ENCODE data around the gene SOX8. TPM values are rescaled to one million over a fixed set of nuclear protein-coding genes. Genes with fewer than 3 reads are reported as not detected.
"Not testable (repeated sequence)": the region's sequence is repeated elsewhere in the genome, so short reads cannot be mapped to it uniquely, and the experiment has no call there.

Gene SOX8
- total RNA-seq, 1 donor from 2014 or later: 1.4 TPM

DNA sequence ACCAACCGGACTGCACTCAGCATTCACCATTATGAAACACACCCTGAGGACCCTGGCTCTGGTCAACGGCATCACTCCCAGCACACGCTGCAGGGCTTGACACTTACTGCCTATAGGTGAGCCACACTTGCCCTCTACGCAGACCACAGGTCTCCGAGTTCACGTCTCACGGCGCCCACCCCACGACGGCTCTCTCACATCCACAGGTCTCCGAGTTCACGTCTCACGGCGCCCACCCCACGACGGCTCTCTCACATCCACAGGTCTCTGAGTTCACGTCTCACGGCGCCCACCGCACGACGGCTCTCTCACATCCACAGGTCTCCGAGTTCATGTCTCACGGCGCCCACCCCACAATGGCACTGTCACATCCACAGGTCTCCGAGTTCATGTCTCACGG lies 25.8 kb upstream of the SOX8 start:
- DNase-seq (ENCODE audit: low spot score): not testable (repeated sequence)

DNA sequence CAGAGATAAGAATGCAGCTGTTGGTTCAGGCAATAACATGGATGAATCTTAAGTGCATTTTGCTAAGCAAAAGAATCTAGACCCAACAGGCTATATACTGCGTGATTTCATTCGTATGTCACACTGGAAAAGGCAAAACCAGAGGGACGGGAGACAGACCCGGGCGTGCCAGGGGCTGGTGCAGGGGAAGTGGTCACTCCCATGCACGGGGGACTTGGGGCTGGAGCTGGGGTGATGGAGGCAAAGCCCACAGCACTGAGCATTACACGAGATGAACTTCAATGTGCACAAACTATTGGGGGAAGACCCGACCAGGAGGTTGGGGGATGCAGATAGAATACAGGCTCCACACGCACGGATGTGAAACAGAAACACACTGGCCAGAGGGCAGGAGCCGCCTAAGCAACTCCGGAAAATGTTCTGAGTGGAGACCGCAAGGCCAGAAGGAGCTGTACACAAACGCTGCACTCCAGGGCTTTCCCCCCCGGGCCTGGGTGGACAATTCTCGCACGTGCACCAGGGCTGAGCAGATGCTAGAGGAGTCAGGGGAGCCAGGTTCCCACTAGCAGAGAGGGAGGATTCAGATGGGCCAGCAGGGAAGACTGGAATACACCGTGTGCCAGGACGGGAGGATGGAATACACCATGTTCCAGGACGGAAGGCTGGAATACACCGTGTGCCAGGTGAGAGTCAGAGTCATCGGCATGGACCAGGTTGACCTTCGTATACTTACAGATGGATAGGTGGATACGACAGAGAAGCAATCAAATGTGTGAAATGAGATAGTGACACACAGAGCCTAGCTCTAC lies 22.1 kb upstream of the SOX8 start:
- no peak for DNase-seq (ENCODE audit: low spot score)

DNA sequence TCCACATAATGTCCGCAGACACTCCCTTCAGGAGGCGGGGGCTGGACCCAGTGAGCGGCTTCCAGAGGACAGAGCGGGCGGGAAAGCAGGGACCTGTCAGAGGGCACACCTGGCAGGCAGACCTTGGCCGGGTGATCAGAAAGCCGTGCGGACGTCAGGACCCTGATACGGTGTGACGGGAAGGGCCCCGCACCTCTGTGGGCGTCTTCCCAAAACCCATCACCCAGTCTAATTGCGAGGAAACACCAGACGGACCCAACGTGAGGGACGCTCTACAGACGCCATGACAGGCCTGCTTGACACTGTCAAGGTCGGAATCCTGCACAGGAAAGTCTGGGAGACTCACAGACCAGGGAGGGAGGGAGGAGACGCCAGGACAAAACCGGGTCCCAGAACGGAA lies 19.2 kb upstream of the SOX8 start:
- no peak for DNase-seq (ENCODE audit: low spot score)

DNA sequence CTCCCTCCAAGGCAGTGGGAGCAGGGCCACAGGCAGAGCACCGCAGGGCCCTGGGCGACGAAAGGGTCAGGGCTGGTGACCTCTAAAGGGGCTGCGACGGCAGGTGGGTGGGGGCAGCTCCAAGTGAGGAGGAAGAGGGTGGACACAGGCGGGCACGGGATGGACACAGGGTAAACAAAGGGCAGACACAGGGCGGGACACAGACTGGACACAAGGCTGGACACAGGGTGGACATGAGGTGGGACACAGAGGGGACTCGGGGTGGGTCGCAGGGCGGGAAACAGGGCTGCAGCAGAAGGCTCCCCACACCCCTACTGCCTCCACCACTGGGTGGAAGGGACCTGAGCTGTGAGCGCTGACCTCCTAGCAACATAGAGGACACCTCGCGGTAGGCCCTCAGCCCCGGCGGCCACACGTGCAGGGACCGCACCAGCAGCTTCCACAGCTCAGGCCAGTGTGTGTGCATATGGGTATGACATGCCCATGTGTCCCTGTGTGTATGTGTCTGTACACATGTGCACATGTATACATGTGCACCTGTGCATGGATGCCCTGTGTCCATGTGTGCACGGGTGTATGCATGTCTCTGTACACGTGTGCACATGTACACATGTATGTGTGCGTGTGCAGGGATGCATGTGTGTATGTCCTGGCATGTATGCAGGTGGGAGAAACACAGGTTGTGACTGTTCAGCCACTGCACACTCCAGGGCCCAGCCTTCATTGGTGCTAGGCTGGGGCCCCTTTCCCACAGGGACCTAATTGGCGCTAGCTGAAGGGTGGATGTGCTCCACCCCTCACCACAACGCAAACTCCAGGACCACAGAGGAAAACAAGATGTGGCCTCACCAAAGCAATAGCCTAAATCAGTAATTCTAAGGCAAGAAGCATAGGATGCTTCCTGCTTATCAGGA lies 18.4 kb upstream of the SOX8 start:
- DNase-seq (ENCODE audit: low spot score): no peak

DNA sequence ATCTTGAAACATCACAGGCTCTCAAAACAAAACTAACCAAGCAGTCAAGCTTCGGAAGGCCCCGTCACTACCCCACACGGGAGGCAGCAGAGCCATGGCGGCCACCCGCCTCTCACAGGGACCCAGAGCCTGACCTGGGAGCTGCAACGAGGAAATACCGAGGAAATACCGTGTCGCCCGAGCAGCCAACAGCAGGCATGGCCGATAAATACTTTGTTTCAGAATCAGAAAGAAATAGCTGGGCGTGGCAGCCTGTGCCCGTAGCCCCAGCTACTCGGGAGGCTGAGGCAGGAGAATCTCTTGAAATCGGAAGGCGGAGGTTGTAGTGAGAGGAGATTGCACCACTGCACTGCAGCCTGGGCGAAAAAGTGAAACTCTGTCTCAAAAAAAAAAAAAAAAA lies 17.7 kb upstream of the SOX8 start:
- no peak for DNase-seq (ENCODE audit: low spot score)

DNA sequence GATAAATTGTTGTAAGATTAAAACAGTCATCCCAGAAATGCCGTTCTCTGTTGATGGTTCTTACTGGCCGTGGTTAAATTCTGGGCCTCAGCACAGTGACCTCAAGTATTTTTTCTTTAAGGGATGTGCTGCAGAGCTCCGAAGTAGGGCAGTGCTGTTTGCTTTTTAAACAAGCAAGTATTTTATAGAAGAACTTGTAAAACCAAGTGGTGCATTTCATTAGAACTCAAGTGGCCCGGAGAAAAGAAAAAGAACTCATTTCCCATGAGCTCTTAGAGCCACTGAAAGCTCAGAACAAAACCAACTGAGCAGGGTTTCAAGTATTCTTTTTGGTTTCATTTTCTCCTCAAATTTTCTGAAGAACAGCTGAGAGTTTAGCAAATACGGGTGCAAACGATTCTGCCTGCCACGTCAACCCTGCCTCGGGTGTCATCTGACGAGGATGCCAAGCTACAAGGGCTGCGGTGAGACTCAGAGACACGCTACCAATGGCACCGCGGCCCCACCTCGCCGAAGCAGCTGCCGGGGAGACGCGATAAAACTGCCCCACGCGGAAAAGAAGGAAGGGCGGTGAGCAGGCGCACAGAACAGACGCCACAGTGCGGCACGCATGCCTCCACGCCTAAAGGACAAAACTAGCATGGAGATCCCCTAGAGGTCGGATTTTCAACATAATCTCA lies 17.1 kb upstream of the SOX8 start:
- DNase-seq (ENCODE audit: low spot score): no peak

DNA sequence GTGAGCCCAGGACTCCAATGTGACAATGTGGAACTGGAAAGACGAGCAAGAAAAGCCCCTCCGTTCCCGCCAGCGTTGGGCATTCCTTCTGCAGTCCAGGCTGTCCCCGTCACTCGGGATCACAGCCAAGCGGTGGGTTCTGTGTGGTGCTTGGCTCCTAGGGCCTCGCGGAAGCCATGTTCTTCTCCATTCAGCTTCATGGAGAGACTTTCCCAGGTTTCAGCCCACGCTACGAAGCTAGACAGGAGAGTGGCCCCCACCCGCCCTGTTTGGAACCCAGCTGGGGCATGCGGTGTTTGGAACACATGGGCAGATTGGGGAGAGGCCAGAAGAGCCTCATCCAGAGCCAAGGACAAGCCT lies 16.6 kb upstream of the SOX8 start:
- no peak for DNase-seq (ENCODE audit: low spot score)

DNA sequence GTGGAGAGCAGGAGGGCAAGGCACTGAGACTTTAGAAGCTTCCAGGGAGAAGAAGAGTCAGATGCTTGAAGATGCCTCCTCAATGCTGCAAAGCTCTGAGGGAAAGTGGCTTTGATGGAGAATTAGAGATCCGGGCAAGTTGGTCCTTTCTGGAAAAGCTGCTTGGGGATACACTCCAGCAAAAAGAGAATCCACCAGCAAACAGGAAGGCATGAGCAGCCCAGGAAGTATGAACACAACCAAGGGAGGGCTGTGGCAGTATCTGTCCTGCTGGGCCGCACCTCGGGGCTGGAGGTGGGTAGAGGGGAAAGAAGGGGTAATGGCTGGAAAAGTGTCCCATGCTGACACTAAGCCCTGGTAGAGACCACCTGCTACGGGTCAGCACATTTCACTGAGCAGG lies 16.1 kb upstream of the SOX8 start:
- no peak for DNase-seq (ENCODE audit: low spot score)

DNA sequence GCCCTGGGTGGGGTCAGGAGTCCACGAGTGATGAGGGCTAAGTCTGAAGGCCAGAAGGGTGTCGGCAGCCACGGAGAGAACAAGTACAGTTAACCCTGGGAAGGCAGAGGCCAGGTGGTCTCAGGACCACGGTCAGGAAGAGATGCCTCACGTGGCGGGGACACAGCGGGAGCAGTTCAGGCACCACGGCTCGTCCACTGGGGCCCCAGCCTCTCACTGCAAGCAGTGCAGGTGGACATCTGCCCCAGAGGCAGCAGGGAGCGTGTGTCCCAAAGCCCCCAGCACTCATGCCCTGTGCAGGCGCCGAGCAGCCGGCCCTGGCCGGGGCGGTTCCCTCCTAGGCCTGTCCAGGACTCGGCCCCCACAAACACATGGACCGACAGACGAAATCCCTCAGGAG lies 15.5 kb upstream of the SOX8 start:
- no peak for DNase-seq (ENCODE audit: low spot score)

DNA sequence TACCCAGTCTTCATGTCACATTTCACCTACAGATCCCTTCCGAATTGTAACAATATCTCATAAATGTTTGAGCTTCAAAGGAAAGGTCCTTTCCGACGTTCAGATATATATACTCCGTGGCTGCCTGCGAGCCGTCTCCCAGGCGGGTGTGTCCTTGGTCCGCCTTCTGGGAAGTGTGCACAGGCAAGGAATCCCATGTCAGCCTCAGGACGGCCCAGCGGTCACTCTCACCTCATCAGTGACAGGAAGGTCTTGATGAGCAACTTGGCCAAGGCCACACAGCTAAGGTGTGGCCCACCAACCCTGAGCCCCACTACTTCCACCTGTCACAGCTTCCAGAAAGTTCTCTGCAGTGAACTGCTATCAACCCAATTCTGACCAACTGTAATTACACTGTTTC lies 15.1 kb upstream of the SOX8 start:
- no peak for DNase-seq (ENCODE audit: low spot score)

DNA sequence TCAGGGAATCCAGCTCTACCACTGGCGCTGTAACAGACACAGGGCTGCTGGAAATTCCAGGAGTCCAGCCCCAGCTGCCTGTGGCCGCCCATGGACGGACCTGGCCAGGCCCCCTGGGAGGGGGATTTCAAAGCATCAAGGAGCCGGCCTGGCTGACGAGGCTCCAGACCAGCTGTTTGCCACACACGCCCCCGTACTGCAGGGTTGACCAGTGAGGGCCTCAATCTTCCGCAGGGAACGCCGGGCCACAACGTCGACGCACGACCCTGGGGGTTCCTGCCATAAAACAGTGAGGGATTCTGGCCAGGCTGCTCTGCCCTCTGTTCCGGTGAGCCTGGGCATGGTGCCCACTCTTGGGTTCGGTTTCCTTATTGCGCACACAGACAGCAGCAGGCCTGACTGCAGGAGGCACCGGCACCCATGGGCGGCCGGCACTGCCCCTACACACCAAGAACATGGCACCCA lies 14.5 kb upstream of the SOX8 start:
- no peak for DNase-seq (ENCODE audit: low spot score)

DNA sequence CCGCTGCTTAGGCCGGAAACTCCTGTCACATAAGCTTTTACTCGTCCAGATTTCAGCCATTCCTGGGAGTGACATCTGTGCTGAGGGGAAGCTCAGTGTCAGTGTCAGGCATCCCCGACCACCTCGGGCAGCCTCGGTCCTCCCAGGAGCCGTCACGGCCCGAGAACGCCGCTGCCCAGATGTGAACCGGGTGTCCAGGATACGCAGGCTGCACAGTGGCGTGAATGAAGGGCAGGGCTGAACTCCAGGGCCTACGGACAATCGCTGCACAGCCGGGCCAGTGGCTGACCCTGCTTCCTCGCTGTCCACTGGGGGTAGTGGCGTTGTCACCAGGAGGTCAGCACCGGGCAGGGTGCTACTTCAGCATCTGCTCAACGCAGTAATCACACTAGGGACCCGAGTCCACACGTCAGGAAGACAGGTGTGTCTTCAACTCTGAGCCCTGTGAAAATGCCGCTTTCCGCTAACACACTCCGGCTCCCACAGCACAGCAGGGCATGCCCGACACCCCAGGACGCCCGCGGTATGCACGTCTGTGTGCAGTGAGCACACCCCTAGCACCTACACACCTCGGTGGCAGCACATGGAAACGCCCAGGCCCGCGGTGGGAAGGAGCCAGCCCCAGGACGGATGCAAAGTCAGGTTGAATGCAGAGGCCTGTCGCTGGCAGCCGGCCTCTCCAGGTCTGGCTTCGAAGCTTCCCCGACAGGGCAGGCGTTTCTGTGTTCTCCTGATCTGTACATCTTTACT lies 13.8 kb upstream of the SOX8 start:
- DNase-seq (ENCODE audit: low spot score): no peak

DNA sequence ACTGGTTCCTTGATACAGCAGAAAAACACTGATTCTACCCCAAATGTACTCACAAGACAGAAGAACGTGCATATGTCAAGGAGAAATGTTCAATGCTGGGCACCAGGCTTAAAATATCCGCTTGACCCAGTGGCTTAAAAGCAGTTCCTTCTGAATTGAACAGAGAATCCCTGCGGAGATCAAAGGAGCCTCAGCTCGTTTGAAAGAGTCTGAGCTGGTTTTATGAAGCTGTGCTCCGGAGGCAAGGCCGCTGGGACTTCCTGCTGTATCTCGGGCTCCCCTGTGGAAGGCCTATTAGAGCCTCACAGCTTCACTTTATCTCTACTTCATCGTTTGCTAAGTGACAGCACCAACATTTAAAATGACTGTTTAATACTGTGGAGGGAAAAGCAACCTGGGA lies 12.9 kb upstream of the SOX8 start:
- no peak for DNase-seq (ENCODE audit: low spot score)

DNA sequence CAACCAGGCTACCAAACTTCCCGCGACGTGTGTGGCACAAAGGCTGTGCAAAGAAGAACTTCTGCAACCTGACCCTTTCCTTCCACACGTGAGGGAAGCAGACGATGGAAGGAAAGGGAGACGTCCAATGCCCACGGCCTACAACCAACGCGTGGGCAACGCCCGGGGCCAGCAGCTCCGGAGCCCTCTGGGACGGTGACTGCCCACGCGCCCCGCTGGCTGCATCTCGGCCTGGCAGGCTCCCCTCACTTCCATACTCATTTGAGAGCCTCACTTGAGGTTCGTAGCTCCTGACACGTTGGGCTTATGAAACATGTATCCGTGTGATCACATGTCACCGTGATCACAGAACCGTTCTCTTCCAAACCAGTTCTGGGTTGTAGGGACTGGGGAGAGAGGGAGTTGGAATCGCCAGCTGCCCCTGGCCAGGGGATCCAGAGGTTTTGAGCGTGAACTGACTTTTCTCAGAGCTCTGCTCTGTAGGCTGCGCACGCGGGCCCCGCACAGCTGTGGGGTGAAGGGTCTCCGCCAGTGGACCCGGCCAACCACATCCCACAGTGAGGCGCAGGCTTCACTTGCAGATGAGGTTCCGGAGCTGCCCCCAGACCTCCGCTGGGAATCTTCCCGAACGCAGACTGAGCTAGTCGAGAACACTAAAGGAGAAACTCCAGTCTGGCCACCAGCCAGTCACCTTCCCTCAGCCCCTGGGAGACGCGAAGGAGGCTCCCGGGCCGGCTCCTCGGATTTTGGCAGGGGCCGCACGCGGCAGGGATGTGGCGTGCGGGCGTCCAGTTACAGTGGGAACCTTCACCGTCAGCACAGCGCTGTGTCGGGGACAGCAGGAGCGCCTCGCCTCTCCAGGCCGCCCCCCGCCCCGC lies 11.8 kb upstream of the SOX8 start:
- DNase-seq (ENCODE audit: low spot score): no peak

DNA sequence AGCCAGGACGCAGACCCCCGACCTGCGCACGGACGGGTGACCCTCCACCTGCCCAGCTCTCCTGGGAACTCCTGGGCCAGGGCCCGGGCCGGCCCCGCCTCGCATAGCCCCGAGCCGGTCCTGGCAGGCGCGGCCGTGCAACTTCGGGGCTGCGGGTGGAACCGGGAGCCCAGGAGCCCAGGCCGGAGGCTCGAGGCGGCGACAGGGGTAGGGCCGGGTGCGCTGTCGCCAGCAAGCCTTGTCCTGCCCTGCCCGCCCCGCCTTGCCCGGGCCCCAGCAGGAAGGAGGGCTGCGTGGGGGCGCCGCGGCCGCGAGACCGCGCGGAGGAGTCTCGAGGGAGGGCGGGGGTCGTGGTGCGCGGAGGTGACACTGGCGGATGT lies 11.2 kb upstream of the SOX8 start:
- no peak for DNase-seq (ENCODE audit: low spot score)

DNA sequence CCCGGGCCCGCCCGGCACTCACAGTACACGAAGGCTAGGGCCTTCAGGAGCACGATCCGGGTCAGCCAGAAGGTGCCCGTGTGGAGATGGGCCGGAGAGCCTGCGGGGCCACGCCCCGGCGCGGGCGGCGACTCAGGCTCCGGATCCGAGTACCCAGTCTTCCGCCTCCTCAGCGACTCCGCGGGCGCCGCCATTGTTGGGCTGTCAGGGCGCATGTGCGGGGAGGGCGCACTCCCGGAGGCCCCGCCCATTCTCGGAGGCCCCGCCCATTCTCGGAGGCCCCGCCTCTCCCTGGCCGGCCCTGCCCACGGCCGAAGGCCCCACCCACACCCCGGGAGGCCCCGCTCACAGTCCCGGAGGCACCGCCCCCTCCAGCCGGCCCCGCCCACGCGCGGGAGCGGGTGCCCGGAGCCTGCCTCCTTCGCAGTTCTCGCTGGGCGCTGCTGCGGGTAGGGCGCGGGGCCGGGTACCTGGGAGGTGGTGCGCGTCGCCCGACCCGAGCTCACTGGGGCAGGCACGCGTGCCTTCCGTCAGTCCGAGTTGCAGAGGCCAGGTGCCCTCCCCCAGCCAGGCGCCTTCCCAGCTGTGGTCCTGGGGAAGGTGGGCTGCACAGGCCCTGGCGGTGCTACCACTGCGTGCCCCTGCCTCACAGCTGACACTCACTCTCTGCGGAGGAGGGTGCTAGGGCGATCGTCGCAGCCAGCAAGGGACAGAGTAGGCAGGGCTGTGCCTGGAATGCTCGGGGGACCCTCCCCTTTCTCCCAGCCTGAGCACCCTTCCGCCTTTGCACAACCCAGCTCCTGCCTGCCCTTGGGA lies 10.6 kb upstream of the SOX8 start, which contains the start of gene LMF1:
LMF1 (minus strand) TSS at position 219 of the 816 bp plus-strand sequence; CDS start at position 215, 4 bp downstream.
- DNase-seq (ENCODE audit: low spot score): peak; percentile 96

DNA sequence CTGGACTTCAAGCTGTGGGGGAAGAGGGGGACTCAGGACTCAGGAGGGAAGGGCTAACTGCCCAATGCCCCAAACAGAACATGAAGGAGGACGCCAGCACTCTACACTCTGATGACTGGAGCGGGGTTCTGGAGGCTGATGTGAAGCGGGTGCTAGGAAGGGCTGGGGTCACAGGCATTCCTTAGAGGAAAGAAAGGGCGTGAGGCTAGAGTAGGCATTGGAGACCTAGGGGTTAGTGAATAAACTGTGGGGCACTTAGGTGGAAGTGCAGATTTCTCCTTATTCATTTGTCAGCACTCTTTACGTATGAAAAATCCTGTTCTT lies 10.0 kb upstream of the SOX8 start:
- no peak for DNase-seq (ENCODE audit: low spot score)

DNA sequence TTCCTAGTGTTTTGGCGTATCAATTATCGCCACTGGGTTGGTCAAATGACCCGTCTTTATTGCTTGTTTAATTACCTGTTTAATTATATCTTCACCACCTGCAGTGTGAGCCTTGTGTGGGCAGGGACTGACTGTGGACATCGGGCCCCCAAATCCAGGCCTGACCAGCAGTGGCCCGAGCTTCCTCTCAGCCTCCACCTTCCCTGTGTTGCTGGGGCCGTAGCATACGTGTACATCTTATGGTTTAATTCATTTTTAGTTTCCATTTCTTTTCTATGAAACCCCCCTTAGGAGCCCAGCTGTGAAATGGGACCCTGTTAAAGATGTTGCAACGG lies 9.6 kb upstream of the SOX8 start:
- DNase-seq (ENCODE audit: low spot score): no peak

DNA sequence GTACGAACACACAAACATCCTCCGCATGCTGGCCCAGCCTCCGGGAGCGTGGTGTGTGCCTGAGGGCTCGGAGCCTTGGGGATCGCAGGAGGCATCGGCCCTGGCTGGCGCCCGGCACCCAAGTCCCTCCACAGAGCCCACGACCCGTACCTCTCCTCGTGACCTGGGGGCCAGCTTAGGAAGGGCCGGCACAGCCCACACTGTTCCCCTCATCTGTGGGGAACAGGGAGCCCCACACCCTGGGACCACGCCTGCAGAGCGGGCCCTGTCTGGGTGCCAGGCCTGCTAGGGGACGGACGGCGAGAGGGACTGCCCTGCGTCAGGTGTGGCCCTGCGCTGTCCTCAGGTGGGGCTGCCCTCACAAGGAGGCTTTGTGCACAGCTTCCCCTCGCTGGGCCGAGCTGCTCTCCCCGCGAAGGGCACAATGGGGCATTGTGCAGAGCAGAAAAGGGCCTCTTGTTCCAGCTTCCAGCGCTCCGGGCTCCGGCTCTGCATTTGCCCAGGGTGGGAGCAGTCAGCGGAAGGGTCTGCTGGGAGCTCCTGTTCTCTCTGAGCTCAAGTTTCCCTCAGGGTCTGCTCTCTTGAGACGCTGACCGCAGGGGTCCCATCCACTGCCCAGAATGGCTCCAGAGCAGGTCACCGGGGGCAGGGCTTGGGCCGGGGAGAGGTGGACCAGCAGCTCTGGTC lies 9.1 kb upstream of the SOX8 start:
- no peak for DNase-seq (ENCODE audit: low spot score)
